Lung (tissue), 12 donors: ENCODE results near the gene LHFPL3. TPM values are rescaled to one million over a fixed set of nuclear protein-coding genes. Genes with fewer than 3 reads are reported as not detected.

Experiments
- ATAC-seq: fragments of 200-7000 bp; cut with Tn5 transposase; one replicate; pipeline ENCODE4 v1.9.1; 2020; ENCODE audit warnings: moderate number of reproducible peaks; ENCODE audit not compliant: insufficient read depth, low FRiP score
- DNase-seq, 3 donors: peaks; one replicate each; pipeline ENCODE4 v3.0.0-alpha.2; 2013 to 2017
- H3K27ac ChIP-seq, 2 donors: one replicate each; pipeline ENCODE4 v1.5.1; 2013; ENCODE audit warnings: mild to moderate bottlenecking in 2 of 2, moderate library complexity in 2 of 2, control low read depth in 1 of 2, inconsistent platforms in 1 of 2, low read depth in 1 of 2, low read length in 1 of 2
- H3K27me3 ChIP-seq, 3 donors: one replicate each; pipeline ENCODE4 v1.5.1; 2013; ENCODE audit warnings: low read length in 2 of 3; ENCODE audit not compliant: control insufficient read depth in 3 of 3, insufficient read depth in 3 of 3
- H3K36me3 ChIP-seq, 4 donors: one replicate each; pipeline ENCODE4 v1.5.1; 2013; ENCODE audit warnings: low read length in 4 of 4, mild to moderate bottlenecking in 1 of 4, moderate library complexity in 1 of 4; ENCODE audit not compliant: control insufficient read depth in 4 of 4, insufficient read depth in 4 of 4
- H3K4me1 ChIP-seq, 5 donors: one replicate each; pipeline ENCODE4 v1.5.1; 2013; ENCODE audit warnings: low read length in 5 of 5, mild to moderate bottlenecking in 2 of 5, moderate library complexity in 1 of 5; ENCODE audit not compliant: control insufficient read depth in 5 of 5, insufficient read depth in 5 of 5
- H3K4me3 ChIP-seq: one replicate; pipeline ENCODE4 v1.5.1; 2013; ENCODE audit warnings: mild to moderate bottlenecking, control low read depth, moderate library complexity
- H3K9ac ChIP-seq, 2 donors: one replicate each; pipeline ENCODE4 v1.5.1; 2013; ENCODE audit warnings: low read length in 2 of 2, control low read depth in 1 of 2; ENCODE audit not compliant: insufficient read depth in 1 of 2
- H3K9me3 ChIP-seq, 4 donors: one replicate each; pipeline ENCODE4 v1.5.1; 2013; ENCODE audit warnings: low read length in 3 of 4, mild to moderate bottlenecking in 1 of 4, moderate library complexity in 1 of 4; ENCODE audit not compliant: control insufficient read depth in 4 of 4, insufficient read depth in 3 of 4
- CTCF ChIP-seq: IDR thresholded peaks from 2 replicates; pipeline ENCODE4 v1.5.1; 2012; ENCODE audit warnings: mild to moderate bottlenecking; ENCODE audit errors: control extremely low read depth, extremely low read depth
- WGBS, 2 donors: extraction: QIAGEN DNeasy Blood & Tissue Kit; methylation state at CpG; one replicate each; pipeline ENCODE4 v1.1.7; 2013; 5-methylcytosine and 5-hydroxymethylcytosine counted together
- polyA plus RNA-seq, 2 donors: library from polyadenylated mRNA; stranded (reverse); fragments of 200-250 nt; gene quantifications; one replicate each; pipeline ENCODE4 v1.2.1, GENCODE V29; 2013
- total RNA-seq, 2 donors: library from RNA; depleted of rRNA in 1 of 2; stranded (reverse); fragments of >200 nt in 1 of 2; gene quantifications; one replicate each; pipeline ENCODE4 v1.2.1, GENCODE V29; 2014 to 2021
- donor health status: control.
- donor health status: control.
- donor health status: Bipolar disorder and iron deficiency.
- donor health status: healthy.
- donor health status: DM: yes; HTN: yes; CAD: no.

The LHFPL3 gene
- total and polyA plus RNA-seq, 4 donors: not detected

- WGBS, 2 donors: 82 to 84% methylated on average over 5 of the region's 5 CpGs
- Histone ChIP-seq H3K4me1 (no peaks in the 10 kb centered on the region), H3K27me3 (no peaks in the 10 kb centered on the region), H3K27ac (no peak overlapping the region), H3K36me3 (no peaks in the 10 kb centered on the region), H3K9me3 (no peaks in the 10 kb centered on the region), H3K9ac (no peak overlapping the region), H3K4me3 (no peak overlapping the region)
- no peak for DNase-seq
- no peak for ATAC-seq
- no peak for TF ChIP-seq CTCF
These were observed 35.0 kb downstream of the LHFPL3 start for GRCh38 chr7:104363355-104363754.

- no peaks in the 10 kb centered on the region for H3K9me3 ChIP-seq
- 46 to 71% methylated on average over 1 of the region's 1 CpG for WGBS, 2 donors
- ATAC-seq: no peak
- no peak for DNase-seq
- H3K4me3 ChIP-seq: no peak overlapping the region
- H3K4me1 ChIP-seq: no peaks in the 10 kb centered on the region
- no peaks in the 10 kb centered on the region for H3K36me3 ChIP-seq
- no peak for TF ChIP-seq CTCF
- no peaks in the 10 kb centered on the region for H3K27me3 ChIP-seq
- H3K9ac ChIP-seq: no peak overlapping the region
- H3K27ac ChIP-seq: no peak overlapping the region
These were observed 38.0 kb downstream of the LHFPL3 start for GRCh38 chr7:104366390-104366789.

- TF ChIP-seq CTCF: no peak
- ATAC-seq (no peak), DNase-seq (peak in 1 of 3 donors; percentile 1)
These were observed 39.5 kb downstream of the LHFPL3 start for GRCh38 chr7:104367926-104368325.

GRCh38 chr7:104371216-104371979 is 43.0 kb downstream of the LHFPL3 start:
- no peaks in the 10 kb centered on the region for H3K27me3 ChIP-seq
- ATAC-seq (no peak), DNase-seq (no peak)
- H3K4me3 ChIP-seq: no peak overlapping the region
- H3K4me1 ChIP-seq: no peaks in the 10 kb centered on the region
- TF ChIP-seq CTCF: no peak
- no peak overlapping the region for H3K9ac ChIP-seq
- WGBS, 2 donors: 58 to 73% methylated on average over 4 of the region's 4 CpGs
- no peaks in the 10 kb centered on the region for H3K36me3 ChIP-seq
- no peak overlapping the region for H3K27ac ChIP-seq
- H3K9me3 ChIP-seq: no peaks in the 10 kb centered on the region

More at GRCh38 chr7:104367926-104368325, 39.5 kb downstream of the LHFPL3 start:
- Histone ChIP-seq H3K4me1 (no peaks in the 10 kb centered on the region), H3K27me3 (no peaks in the 10 kb centered on the region), H3K27ac (no peak overlapping the region), H3K36me3 (no peaks in the 10 kb centered on the region), H3K9ac (no peak overlapping the region), H3K9me3 (no peaks in the 10 kb centered on the region), H3K4me3 (no peak overlapping the region)
